Calu3 (cell line): ENCODE measurements around the gene FMOD. TPM values are rescaled to one million over a fixed set of nuclear protein-coding genes. Genes with fewer than 3 reads are reported as not detected.

Experiments
- Bru-seq: library from RNA; stranded (reverse); fragments of 400-500 nt; gene quantifications from one replicate; lab custom pipeline; 2021; lab: Mats Ljungman, UMichigan
- BruChase-seq, 2 experiments: library from RNA; stranded (reverse); fragments of 400-500 nt; gene quantifications; one replicate each; lab custom pipeline; 2021; lab: Mats Ljungman, UMichigan
- BruUV-seq: library from RNA; stranded (reverse); fragments of 400-500 nt; replicated peaks from 2 replicates; lab custom pipeline; 2021; lab: Mats Ljungman, UMichigan
- CTCF ChIA-PET: fragments of 300-600 bp; sonication (Branson Sonifier 250); formaldehyde crosslinking; loops from one replicate; lab custom pipeline; 2022; ENCODE audit warnings: antibody characterized with exemption; lab: Charles Lee
- DNase-seq: peaks from one replicate; pipeline ENCODE4 v3.0.0; 2022
- H3K27ac Mint-ChIP-seq: one replicate; pipeline ENCODE4 v1.8.0; 2022; ENCODE audit warnings: mixed read lengths; ENCODE audit not compliant: unreplicated experiment
- H3K27me3 Mint-ChIP-seq: one replicate; pipeline ENCODE4 v1.8.0; 2022; ENCODE audit warnings: mixed read lengths; ENCODE audit not compliant: unreplicated experiment
- H3K36me3 Mint-ChIP-seq: one replicate; pipeline ENCODE4 v1.8.0; 2022; ENCODE audit warnings: mild to moderate bottlenecking, moderate library complexity, mixed read lengths; ENCODE audit not compliant: insufficient read depth, unreplicated experiment
- H3K4me1 Mint-ChIP-seq: one replicate; pipeline ENCODE4 v1.8.0; 2022; ENCODE audit warnings: mild to moderate bottlenecking, low read depth, mixed read lengths; ENCODE audit not compliant: unreplicated experiment
- H3K4me3 Mint-ChIP-seq: one replicate; pipeline ENCODE4 v1.8.0; 2022; ENCODE audit warnings: mild to moderate bottlenecking, low read depth, moderate library complexity, mixed read lengths; ENCODE audit not compliant: unreplicated experiment
- H3K9me3 Mint-ChIP-seq: one replicate; pipeline ENCODE4 v1.8.0; 2022; ENCODE audit warnings: low read depth, mixed read lengths; ENCODE audit not compliant: unreplicated experiment
- intact Hi-C: fragments of 100-400 bp; cut with micrococcal nuclease; formaldehyde crosslinking; loops from one replicate; pipeline ENCODE4 v1.10.0; 2022; ENCODE audit not compliant: unreplicated experiment
- long read RNA-seq: library from polyadenylated mRNA; stranded (forward); transcript quantifications from one replicate; pipeline ENCODE4 v2.0.0, GENCODE V29; 2022
- total RNA-seq: library from RNA; stranded (reverse); gene quantifications from 2 replicates; pipeline ENCODE4 v1.2.3, GENCODE V29; 2022
- TF ChIP-seq, protein P1 (sequence below): fragments of 200-600 bp; IDR thresholded peaks from one replicate; pipeline ENCODE4 v1.8.0; 2022; ENCODE audit warnings: antibody characterized with exemption; ENCODE audit not compliant: unreplicated experiment

The FMOD gene
- total RNA-seq = not detected in 2 replicates
- not detected for Bru-seq, nascent RNA
- BruChase-seq, experiment 1, labeled RNA remaining after a 6-hour chase = not detected
- BruChase-seq, experiment 2, labeled RNA remaining after a 2-hour chase = not detected
- long read RNA-seq = 0 reads

DNA sequence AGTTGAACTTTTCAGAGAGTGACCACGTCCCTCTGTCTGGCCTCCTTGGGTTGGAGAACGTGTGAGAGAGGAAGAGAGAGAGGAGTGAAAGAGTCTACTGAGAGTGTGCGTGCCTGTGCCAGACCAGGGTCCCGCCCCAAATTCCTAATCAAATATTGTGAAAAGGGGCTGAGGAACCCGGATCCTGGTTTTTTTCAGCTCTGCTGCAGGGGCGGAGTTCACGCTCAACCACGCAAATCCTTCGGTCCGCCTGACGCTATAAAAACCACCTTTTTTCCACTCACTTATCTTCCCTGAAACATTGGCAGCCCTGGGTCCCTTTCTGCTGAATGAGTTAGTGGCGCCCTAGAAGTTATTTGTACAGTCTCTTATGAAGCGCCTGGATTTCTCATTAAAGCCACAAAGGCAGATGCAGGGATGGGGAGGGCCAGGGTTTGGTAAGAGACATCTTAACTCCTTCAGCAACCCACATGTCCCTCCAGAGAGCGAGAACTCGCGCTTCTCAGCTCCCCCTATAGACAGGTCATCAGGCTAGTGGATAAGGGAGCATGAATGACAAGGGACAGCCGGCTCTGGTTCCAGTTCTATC lies at the start of gene FMOD:
FMOD (minus strand) TSS at position 86 of the 589 bp plus-strand sequence. CDS start 2,852 bp downstream, outside the sequence.
- H3K4me1 Mint-ChIP-seq = no peaks in the 10 kb centered on the region

DNA sequence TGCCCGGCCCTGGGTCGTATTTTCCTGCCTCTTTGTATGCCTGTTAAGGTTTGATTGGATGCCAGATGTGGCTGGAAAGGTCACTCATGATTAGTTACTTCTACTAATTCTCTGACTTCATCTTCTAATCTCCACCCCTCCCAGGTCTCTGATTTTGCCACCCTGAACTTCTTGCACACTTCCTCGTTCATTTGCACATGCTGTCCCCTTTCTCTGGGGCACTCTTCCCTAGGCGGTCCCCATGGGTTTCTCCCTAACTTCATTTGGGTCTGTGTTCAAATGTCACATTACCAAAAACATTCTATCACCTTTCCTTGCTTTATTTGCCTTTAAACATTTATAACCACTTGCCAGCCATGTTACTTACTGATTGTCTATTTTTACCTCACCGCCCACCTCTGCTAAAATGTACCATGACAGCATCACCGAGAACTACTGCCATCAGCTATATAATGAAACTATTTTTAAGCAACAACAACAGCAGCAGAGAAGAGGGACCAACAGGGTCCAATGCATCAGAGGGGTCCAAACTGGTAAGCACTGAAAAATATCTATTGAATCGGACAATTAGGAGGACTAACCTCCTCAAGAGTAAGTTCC lies 45.8 kb upstream of the FMOD start:
- TF ChIP-seq, protein P1, sequence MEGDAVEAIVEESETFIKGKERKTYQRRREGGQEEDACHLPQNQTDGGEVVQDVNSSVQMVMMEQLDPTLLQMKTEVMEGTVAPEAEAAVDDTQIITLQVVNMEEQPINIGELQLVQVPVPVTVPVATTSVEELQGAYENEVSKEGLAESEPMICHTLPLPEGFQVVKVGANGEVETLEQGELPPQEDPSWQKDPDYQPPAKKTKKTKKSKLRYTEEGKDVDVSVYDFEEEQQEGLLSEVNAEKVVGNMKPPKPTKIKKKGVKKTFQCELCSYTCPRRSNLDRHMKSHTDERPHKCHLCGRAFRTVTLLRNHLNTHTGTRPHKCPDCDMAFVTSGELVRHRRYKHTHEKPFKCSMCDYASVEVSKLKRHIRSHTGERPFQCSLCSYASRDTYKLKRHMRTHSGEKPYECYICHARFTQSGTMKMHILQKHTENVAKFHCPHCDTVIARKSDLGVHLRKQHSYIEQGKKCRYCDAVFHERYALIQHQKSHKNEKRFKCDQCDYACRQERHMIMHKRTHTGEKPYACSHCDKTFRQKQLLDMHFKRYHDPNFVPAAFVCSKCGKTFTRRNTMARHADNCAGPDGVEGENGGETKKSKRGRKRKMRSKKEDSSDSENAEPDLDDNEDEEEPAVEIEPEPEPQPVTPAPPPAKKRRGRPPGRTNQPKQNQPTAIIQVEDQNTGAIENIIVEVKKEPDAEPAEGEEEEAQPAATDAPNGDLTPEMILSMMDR = no peak
- no peak for DNase-seq
- no TSS peak for BruUV-seq
- no peaks in the 10 kb centered on the region for H3K36me3 Mint-ChIP-seq
- H3K9me3 Mint-ChIP-seq = peaks cover 4% of the 10 kb centered on the region
- intact Hi-C loops = no loop called here
- H3K4me1 Mint-ChIP-seq = no peaks in the 10 kb centered on the region
- CTCF ChIA-PET = no interaction called here
- H3K27me3 Mint-ChIP-seq = peaks cover 53% of the 10 kb centered on the region
- H3K4me3 Mint-ChIP-seq = no peak overlapping the region
- no peak overlapping the region for H3K27ac Mint-ChIP-seq

More for the DNA sequence above, at the start of gene FMOD:
- Mint-ChIP-seq H3K27me3 (peaks cover 100% of the 10 kb centered on the region), H3K36me3 (no peaks in the 10 kb centered on the region), H3K4me3 (no peak within 1 kb of the TSS), H3K27ac (no peak within 1 kb of the TSS), H3K9me3 (no peaks in the 10 kb centered on the region)
- TF ChIP-seq, protein P1 = no peak
- peak; percentile 13 for DNase-seq
- BruUV-seq = no TSS peak
- intact Hi-C loops = no loop called here
- CTCF ChIA-PET = interaction anchor here (1.3 kb wide), 1 partner anchor 8 kb away, joined by 3 read pairs; no protein-coding TSS in a partner anchor

DNA sequence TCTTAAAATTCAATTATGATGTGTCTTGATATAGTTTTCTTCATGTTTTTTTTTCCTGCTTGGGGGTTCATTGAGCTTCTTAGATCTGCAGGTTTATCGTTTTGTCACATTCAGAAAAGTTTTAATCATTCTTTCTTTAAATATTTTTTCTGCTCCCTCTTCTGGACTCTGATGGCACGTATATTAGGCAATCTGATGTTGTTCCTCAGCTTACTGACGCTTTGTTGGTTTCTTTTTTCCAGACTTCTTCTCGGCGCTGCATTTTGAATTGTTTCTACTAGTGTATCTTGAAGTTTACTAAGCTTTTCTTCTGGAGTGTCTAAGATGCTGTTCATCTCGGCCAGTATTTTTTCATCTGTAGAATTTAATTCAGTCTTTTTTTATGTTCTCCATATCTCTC lies 44.8 kb upstream of the FMOD start:
- no TSS peak for BruUV-seq
- Mint-ChIP-seq H3K4me3 (no peak overlapping the region), H3K9me3 (peaks cover 4% of the 10 kb centered on the region), H3K36me3 (no peaks in the 10 kb centered on the region), H3K27me3 (peaks cover 53% of the 10 kb centered on the region), H3K4me1 (no peaks in the 10 kb centered on the region), H3K27ac (no peak overlapping the region)
- TF ChIP-seq, protein P1 = no peak
- CTCF ChIA-PET = no interaction called here
- DNase-seq = no peak
- intact Hi-C loops = no loop called here

DNA sequence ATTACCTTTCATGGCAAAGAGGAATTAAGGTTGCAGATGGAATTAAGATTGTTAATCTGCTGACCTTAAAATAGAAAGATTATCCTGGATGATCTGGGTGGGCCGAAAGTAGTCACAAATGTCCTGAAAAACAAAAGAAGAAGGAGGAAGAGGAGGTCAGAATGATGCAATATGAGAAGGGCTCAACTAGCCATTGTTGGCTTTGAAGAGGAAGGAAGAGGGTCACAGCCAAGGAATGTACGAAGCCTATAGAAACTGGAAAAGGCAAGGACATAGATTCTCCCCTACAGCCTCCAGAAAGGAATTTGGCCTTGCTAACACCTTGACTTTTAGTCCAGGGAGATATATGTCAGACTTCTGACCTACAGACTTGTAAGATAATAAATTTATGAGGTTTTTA lies 39.4 kb upstream of the FMOD start:
- H3K9me3 Mint-ChIP-seq = peaks cover 4% of the 10 kb centered on the region
- no peak overlapping the region for H3K4me3 Mint-ChIP-seq
- H3K36me3 Mint-ChIP-seq = no peaks in the 10 kb centered on the region
- H3K4me1 Mint-ChIP-seq = no peaks in the 10 kb centered on the region
- peaks cover 57% of the 10 kb centered on the region for H3K27me3 Mint-ChIP-seq
- DNase-seq = no peak
- intact Hi-C loops = no loop called here
- CTCF ChIA-PET = no interaction called here
- TF ChIP-seq, protein P1 = no peak
- H3K27ac Mint-ChIP-seq = no peak overlapping the region
- BruUV-seq = no TSS peak
